Mucosa of descending colon (tissue), 3 donors: Measurements from ENCODE around the gene MCTP1. TPM values are rescaled to one million over a fixed set of nuclear protein-coding genes. Genes with fewer than 3 reads are reported as not detected.

ENCODE experiments used
- ATAC-seq: fragments of 200-7000 bp; cut with Tn5 transposase; one replicate; pipeline ENCODE4 v1.9.1; 2020; ENCODE audit warnings: mild to moderate bottlenecking, moderate library complexity
- DNase-seq, 3 donors: peaks; one replicate each; pipeline ENCODE4 v3.0.0-alpha.2; 2020
- H3K36me3 ChIP-seq: fragments of 200-600 bp; one replicate; pipeline ENCODE4 v1.8.0; 2021; ENCODE audit warnings: low read depth, mild to moderate bottlenecking
- H3K4me1 ChIP-seq: fragments of 200-600 bp; one replicate; pipeline ENCODE4 v1.8.0; 2021; ENCODE audit warnings: low read depth, mild to moderate bottlenecking
- H3K4me3 ChIP-seq: fragments of 200-600 bp; one replicate; pipeline ENCODE4 v1.8.0; 2021; ENCODE audit warnings: mild to moderate bottlenecking
- H3K9me3 ChIP-seq: fragments of 200-600 bp; one replicate; pipeline ENCODE4 v1.8.0; 2021; ENCODE audit warnings: mild to moderate bottlenecking
- intact Hi-C, 2 donors: fragments of 100-400 bp; cut with DNase I in 1 of 2; cut with micrococcal nuclease in 1 of 2; formaldehyde crosslinking; loops; one replicate each; pipeline versions ENCODE4 v1.11.0 to v1.11.1; 2022; cut with DNase I, micrococcal nuclease
- total RNA-seq, 3 donors: library from RNA; stranded (reverse); fragmentation: NEBNext Ultra II Directional in 2 of 3; extraction: Animal tissue kit (Norgen Biotek cat#: 25700) in 2 of 3; gene quantifications; one replicate each; pipeline versions ENCODE4 v1.2.1 to v1.2.4, GENCODE V29; 2021 to 2023
- TF ChIP-seq, protein P1 (sequence below): fragments of 200-600 bp; IDR thresholded peaks from one replicate; pipeline ENCODE4 v1.8.0; 2022; ENCODE audit warnings: antibody characterized with exemption, mild to moderate bottlenecking
- donor health status: DM: no; HTN: no; CAD: no; lungs with moderate emphysema.
- donor health status: DM: no; HTN: no; CAD: no.
- donor health status: DM: no; HTN: yes; CAD: no.

MCTP1 gene
- total RNA-seq, 3 donors from 2014 or later: 6.8 to 12.3 (median 7.7) TPM

DNA sequence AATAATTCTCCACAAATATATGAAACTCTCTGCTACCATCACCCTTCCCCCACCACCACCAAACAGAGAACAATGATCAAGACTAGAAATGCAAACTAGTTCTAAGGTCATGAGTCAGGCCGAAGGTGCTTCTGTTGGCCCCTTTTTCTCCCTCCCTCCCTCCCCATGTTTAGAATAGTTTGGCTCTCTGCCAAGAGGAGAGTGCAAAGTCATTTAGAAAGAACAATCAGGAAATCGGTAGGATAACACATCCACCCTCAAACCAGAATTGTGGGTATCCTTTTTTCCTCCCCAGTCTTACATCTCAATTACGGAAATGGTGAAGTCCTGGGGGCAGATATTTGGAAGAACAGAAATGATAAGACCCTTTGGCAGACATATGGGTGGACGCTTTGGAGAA is 496.4 kb downstream of the MCTP1 start:
- Histone ChIP-seq H3K9me3 (no peaks in the 10 kb centered on the region), H3K4me1 (no peaks in the 10 kb centered on the region), H3K36me3 (no peaks in the 10 kb centered on the region), H3K4me3 (no peak overlapping the region)
- no peak for DNase-seq
- intact Hi-C loops: no loop called here
- TF ChIP-seq, protein P1, sequence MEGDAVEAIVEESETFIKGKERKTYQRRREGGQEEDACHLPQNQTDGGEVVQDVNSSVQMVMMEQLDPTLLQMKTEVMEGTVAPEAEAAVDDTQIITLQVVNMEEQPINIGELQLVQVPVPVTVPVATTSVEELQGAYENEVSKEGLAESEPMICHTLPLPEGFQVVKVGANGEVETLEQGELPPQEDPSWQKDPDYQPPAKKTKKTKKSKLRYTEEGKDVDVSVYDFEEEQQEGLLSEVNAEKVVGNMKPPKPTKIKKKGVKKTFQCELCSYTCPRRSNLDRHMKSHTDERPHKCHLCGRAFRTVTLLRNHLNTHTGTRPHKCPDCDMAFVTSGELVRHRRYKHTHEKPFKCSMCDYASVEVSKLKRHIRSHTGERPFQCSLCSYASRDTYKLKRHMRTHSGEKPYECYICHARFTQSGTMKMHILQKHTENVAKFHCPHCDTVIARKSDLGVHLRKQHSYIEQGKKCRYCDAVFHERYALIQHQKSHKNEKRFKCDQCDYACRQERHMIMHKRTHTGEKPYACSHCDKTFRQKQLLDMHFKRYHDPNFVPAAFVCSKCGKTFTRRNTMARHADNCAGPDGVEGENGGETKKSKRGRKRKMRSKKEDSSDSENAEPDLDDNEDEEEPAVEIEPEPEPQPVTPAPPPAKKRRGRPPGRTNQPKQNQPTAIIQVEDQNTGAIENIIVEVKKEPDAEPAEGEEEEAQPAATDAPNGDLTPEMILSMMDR: no peak
- ATAC-seq: no peak

DNA sequence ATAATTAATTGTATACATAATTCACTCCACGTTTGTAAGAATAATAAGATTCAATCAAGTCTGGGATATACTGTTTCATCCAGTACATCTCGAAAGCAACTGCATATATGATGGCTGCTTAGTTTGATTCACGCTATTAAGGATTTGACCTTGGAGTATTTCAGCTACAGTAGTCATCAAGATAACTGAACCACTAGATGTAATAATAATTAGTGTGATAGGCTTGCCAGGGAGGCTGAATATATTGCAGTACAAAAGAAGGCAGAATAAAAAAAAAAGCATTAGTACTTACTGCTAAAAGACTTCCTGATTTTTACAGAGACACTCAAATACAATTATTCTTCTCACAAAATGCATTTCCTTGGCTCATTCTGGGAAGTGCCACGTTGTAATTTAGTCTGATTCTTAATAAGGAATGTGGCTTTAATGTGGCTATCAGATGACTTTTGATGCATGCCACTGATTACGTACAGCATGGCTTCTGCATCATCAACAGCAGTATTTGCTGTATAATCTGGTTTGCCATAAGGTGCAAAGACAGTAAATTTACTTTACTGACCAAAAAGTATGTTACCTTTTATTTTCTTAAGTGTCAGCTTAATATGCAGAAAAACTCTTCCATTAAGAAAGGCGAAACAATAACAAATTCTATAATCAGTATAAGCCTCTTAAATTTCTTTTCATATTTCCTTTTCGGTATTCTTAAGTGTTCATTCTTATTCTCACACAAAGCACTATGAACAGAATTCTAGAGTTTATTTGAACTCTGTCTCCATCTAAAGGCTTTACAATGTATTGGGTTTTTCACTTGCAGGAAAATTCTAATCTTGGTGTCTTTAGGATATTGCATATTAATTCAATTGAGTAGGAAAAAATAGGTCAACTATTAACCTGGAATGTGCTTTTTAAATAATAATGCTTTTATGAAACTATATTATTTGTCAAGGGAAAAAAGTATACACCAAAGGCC is 500.1 kb downstream of the MCTP1 start:
- intact Hi-C loops: no loop called here
- ATAC-seq: no peak

DNA sequence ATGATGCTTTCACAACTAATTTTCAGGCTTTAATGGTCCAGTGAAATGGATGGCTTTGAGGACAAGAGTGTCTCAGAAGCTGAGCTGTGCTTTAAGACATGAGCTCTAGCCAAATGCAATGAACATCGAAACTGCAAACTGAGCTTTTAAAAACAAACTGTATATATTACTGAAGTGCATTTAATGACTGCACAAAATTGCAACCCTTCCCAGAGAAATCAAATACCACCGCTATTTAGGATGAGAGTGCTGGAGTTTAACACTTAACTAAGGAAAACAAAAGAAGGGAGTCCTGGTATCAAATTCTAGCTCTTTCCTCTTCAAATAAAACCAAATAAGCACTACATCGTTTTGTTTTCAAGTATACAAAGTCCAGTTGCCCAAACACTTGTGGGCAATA is 502.5 kb downstream of the MCTP1 start:
- no peak for DNase-seq
- Histone ChIP-seq H3K9me3 (no peaks in the 10 kb centered on the region), H3K4me3 (no peak overlapping the region), H3K4me1 (no peaks in the 10 kb centered on the region), H3K36me3 (no peaks in the 10 kb centered on the region)
- TF ChIP-seq, protein P1: no peak
- no peak for ATAC-seq
- intact Hi-C loops: no loop called here

More for the DNA sequence above, 500.1 kb downstream of the MCTP1 start:
- Histone ChIP-seq H3K9me3 (no peaks in the 10 kb centered on the region), H3K4me1 (no peaks in the 10 kb centered on the region), H3K4me3 (no peak overlapping the region), H3K36me3 (no peaks in the 10 kb centered on the region)
- DNase-seq: no peak
- TF ChIP-seq, protein P1: no peak

DNA sequence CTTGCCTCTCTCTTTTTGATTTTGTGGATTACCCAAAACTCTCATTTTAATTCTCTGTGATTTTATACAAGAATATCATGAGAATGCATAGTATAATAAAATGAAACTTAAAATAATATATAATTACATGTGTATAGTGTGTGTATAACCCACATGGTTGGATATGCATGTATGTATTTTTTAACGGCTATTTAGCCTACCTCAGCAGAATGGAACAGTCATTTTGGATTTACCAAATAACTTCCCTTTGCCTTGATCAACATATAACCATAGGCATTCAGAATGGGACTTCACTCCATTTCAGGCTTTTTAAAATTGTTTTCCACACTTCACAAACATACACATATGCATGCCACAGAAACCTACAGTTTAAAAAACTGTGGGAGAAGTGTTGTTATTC is 505.2 kb downstream of the MCTP1 start:
- Histone ChIP-seq H3K4me1 (no peaks in the 10 kb centered on the region), H3K4me3 (no peak overlapping the region), H3K36me3 (no peaks in the 10 kb centered on the region), H3K9me3 (no peaks in the 10 kb centered on the region)
- DNase-seq: no peak
- ATAC-seq: no peak
- intact Hi-C loops: no loop called here
- TF ChIP-seq, protein P1: no peak

DNA sequence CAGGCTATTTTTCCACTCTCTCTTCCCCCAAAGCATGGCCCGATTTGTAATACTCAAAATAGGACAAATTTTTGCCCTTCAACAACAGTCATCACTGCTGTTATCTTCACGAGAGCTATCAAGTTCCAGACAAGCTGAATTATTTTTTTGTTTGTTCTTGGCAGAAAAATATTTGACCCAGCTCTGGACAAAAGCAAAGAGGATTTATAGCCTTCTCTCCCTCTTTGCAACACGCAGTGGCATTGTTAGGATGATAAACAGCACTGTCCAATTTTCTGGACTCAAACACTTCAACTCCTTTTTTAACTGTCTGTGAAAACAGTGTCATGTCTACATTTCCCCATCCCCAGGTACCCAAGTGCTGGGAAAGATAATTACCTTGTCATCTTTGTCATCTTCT is 506.2 kb downstream of the MCTP1 start:
- no peak for ATAC-seq
- no peak for DNase-seq
- Histone ChIP-seq H3K9me3 (no peaks in the 10 kb centered on the region), H3K4me1 (no peaks in the 10 kb centered on the region), H3K4me3 (no peak overlapping the region), H3K36me3 (no peaks in the 10 kb centered on the region)
- TF ChIP-seq, protein P1: no peak
- intact Hi-C loops: no loop called here
